GM23338 (cell line): ENCODE results near the gene MST1. TPM values are rescaled to one million over a fixed set of nuclear protein-coding genes. Genes with fewer than 3 reads are reported as not detected.

Source experiments
- ATAC-seq: fragments of 200-7000 bp; cut with Tn5 transposase; 3 replicates; pipeline ENCODE4 v1.9.1; 2020
- DNase-seq: peaks from one replicate; pipeline ENCODE4 v3.0.0-alpha.2; 2015; ENCODE audit warnings: low spot score
- H2AFZ ChIP-seq: fragments of 200-600 bp; sonication (generic); 2 replicates; pipeline ENCODE4 v1.8.0; 2016; ENCODE audit warnings: antibody characterized with exemption, mild to moderate bottlenecking, moderate library complexity
- H3F3A ChIP-seq: fragments of 200-600 bp; sonication (generic); replicated peaks from 2 replicates; pipeline ENCODE4 v1.8.0; 2017; ENCODE audit warnings: antibody characterized with exemption, mixed run types, low read depth
- H3K27ac ChIP-seq: fragments of 200-600 bp; sonication (generic); 2 replicates; pipeline ENCODE4 v1.6.1; 2016; ENCODE audit warnings: low read depth
- H3K27me3 ChIP-seq: fragments of 200-600 bp; sonication (generic); 2 replicates; pipeline ENCODE4 v1.8.0; 2016; ENCODE audit warnings: mild to moderate bottlenecking, mixed run types, moderate library complexity; ENCODE audit not compliant: insufficient read depth
- H3K36me3 ChIP-seq: fragments of 200-600 bp; sonication (generic); 2 replicates; pipeline ENCODE4 v1.8.0; 2016; ENCODE audit warnings: mild to moderate bottlenecking; ENCODE audit not compliant: insufficient read depth
- H3K4me1 ChIP-seq: fragments of 200-600 bp; sonication (generic); 2 replicates; pipeline ENCODE4 v1.8.0; 2016; ENCODE audit warnings: mild to moderate bottlenecking, moderate library complexity; ENCODE audit not compliant: insufficient read depth
- H3K4me2 ChIP-seq: fragments of 200-600 bp; sonication (generic); 2 replicates; pipeline ENCODE4 v1.7.1; 2017; ENCODE audit warnings: mixed run types
- H3K4me3 ChIP-seq: fragments of 200-600 bp; sonication (generic); 2 replicates; pipeline ENCODE4 v1.6.1; 2016; ENCODE audit warnings: mixed run types
- H3K79me2 ChIP-seq: fragments of 200-600 bp; sonication (generic); replicated peaks from 2 replicates; pipeline ENCODE4 v1.8.0; 2017; ENCODE audit warnings: mild to moderate bottlenecking; ENCODE audit not compliant: insufficient read depth
- H3K9me2 ChIP-seq: fragments of 200-600 bp; sonication (generic); 2 replicates; pipeline ENCODE4 v1.8.0; 2017; ENCODE audit not compliant: insufficient read depth
- H4K20me1 ChIP-seq: fragments of 200-600 bp; sonication (generic); replicated peaks from 2 replicates; pipeline ENCODE4 v1.8.0; 2017; ENCODE audit warnings: mild to moderate bottlenecking; ENCODE audit not compliant: insufficient read depth
- H3K27ac Mint-ChIP-seq: 2 replicates; pipeline ENCODE4 v1.8.0; 2020; ENCODE audit warnings: inconsistent platforms, mild to moderate bottlenecking, moderate library complexity, mixed read lengths
- H3K27me3 Mint-ChIP-seq: 3 replicates; pipeline ENCODE4 v1.8.0; 2022; ENCODE audit warnings: low read depth, mild to moderate bottlenecking, moderate library complexity, mixed read lengths, inconsistent platforms; ENCODE audit not compliant: insufficient read depth, poor library complexity
- H3K36me3 Mint-ChIP-seq: 3 replicates; pipeline ENCODE4 v1.8.0; 2021; ENCODE audit warnings: low read depth, mild to moderate bottlenecking, inconsistent platforms, moderate library complexity, mixed read lengths
- H3K4me1 Mint-ChIP-seq: 3 replicates; pipeline ENCODE4 v1.8.0; 2020; ENCODE audit warnings: mild to moderate bottlenecking, inconsistent platforms, mixed read lengths
- H3K4me3 Mint-ChIP-seq: 3 replicates; pipeline ENCODE4 v1.8.0; 2021; ENCODE audit warnings: moderate library complexity, mild to moderate bottlenecking, inconsistent platforms, mixed read lengths
- H3K9me3 Mint-ChIP-seq: 3 replicates; pipeline ENCODE4 v1.8.0; 2020; ENCODE audit warnings: moderate library complexity, mild to moderate bottlenecking, inconsistent platforms, mixed read lengths
- CTCF ChIP-seq, 2 experiments: fragments of 200-600 bp in 1 of 2; sonication (generic) in 1 of 2; conservative IDR thresholded peaks; 2 replicates each; pipeline versions ENCODE4 v1.5.1 to v1.6.1; 2016 to 2017; ENCODE audit warnings: antibody characterized with exemption in 2 of 2, low read depth in 2 of 2, mild to moderate bottlenecking in 2 of 2, moderate library complexity in 1 of 2
- ETS1 ChIP-seq: IDR thresholded peaks from 2 replicates; pipeline ENCODE4 v1.6.1; 2016; ENCODE audit warnings: antibody characterized with exemption
- EZH2 ChIP-seq: fragments of 200-600 bp; sonication (generic); IDR thresholded peaks from one replicate; pipeline ENCODE4 v1.8.0; 2017; ENCODE audit warnings: antibody characterized with exemption, mild to moderate bottlenecking, low read depth; ENCODE audit not compliant: unreplicated experiment
- EZH2phosphoT487 ChIP-seq: fragments of 200-600 bp; sonication (generic); IDR thresholded peaks from one replicate; pipeline ENCODE4 v1.8.1; 2018; ENCODE audit warnings: antibody characterized with exemption; ENCODE audit not compliant: unreplicated experiment
- REST ChIP-seq: IDR thresholded peaks from one replicate; pipeline ENCODE4 v1.6.1; 2018; ENCODE audit warnings: antibody characterized with exemption; ENCODE audit not compliant: unreplicated experiment
- STAT1 ChIP-seq: IDR thresholded peaks from one replicate; pipeline ENCODE4 v1.6.1; 2016; ENCODE audit warnings: antibody characterized with exemption; ENCODE audit not compliant: unreplicated experiment
- ZNF114 ChIP-seq: fragments of 250-450 bp; sonication (Bioruptor Pico); IDR thresholded peaks from 2 replicates; pipeline ENCODE4 v1.5.0; 2020; ENCODE audit warnings: mild to moderate bottlenecking, moderate library complexity
- ZNF331 ChIP-seq: fragments of 250-450 bp; sonication (Bioruptor Pico); IDR thresholded peaks from 2 replicates; pipeline ENCODE4 v1.5.0; 2020; ENCODE audit warnings: low read depth, mild to moderate bottlenecking, moderate library complexity
- ZNF462 ChIP-seq: fragments of 250-450 bp; sonication (Bioruptor Pico); IDR thresholded peaks from 2 replicates; pipeline ENCODE4 v1.5.0; 2020; ENCODE audit warnings: mild to moderate bottlenecking, moderate library complexity
- polyA plus RNA-seq: library from polyadenylated mRNA; unstranded; fragments of >200 nt; fragmentation: Nextera tagmentation; extraction: Ambion mirVana; gene quantifications from 2 replicates; pipeline ENCODE4 v1.2.1, GENCODE V29; 2016
- total RNA-seq: library from RNA; depleted of rRNA; stranded (reverse); fragments of >200 nt; shearing (Covaris generic); gene quantifications from 2 replicates; pipeline ENCODE4 v1.2.3, GENCODE V29; 2014

The MST1 gene
- total and polyA plus RNA-seq, 2 experiments from 2014 or later = 5.9 to 11.1 TPM

GRCh38 chr3:49674497-49674983 lies 14.7 kb downstream of the MST1 start:
- H3K79me2 ChIP-seq = peaks cover 11% of the 10 kb centered on the region
- H3K27ac ChIP-seq = no peak overlapping the region
- TF ChIP-seq ZNF462 (CRISPR knock-in tag) = no peak
- no peak for TF ChIP-seq CTCF (conservative IDR thresholded peaks at IDR 0.05; ENCODE audit: low read depth in 2 of 2)
- TF ChIP-seq ETS1 = no peak
- TF ChIP-seq EZH2phosphoT487 = no peak
- TF ChIP-seq REST = no peak
- TF ChIP-seq ZNF114 (CRISPR knock-in tag) = no peak
- no peak for TF ChIP-seq STAT1
- TF ChIP-seq EZH2 = no peak
- no peak for TF ChIP-seq ZNF331 (CRISPR knock-in tag)
- peaks cover 11% of the 10 kb centered on the region for H3K27me3 Mint-ChIP-seq
- H3K4me1 ChIP-seq = peaks cover 15% of the 10 kb centered on the region
- no peaks in the 10 kb centered on the region for H3K9me3 Mint-ChIP-seq
- DNase-seq (peak; percentile 32), ATAC-seq (peak; percentile 24)
- peak overlapping the region; percentile 92 for H3K4me3 Mint-ChIP-seq
- H3K4me3 ChIP-seq = peak overlapping the region; percentile 89
- H3K27ac Mint-ChIP-seq = peak overlapping the region; percentile 27; the same call in 1 of the 2 replicates
- peak overlapping the region; percentile 94 for H3K4me2 ChIP-seq
- peaks cover 16% of the 10 kb centered on the region; the same call in 1 of the 2 replicates for H4K20me1 ChIP-seq
- H3K36me3 ChIP-seq = peaks cover 9% of the 10 kb centered on the region; the same call in 1 of the 2 replicates
- peaks cover 23% of the 10 kb centered on the region for H3K4me1 Mint-ChIP-seq
- H3K9me2 ChIP-seq = no peaks in the 10 kb centered on the region
- H2AFZ ChIP-seq = no peak overlapping the region
- H3K27me3 ChIP-seq = no peaks in the 10 kb centered on the region
- H3F3A ChIP-seq = no peaks in the 10 kb centered on the region
- peaks cover 35% of the 10 kb centered on the region for H3K36me3 Mint-ChIP-seq
